Neural cell (in vitro differentiated cells): ENCODE data around the gene SNRNP70.

Experiments used
- EP300 ChIP-seq: fragments of 450-650 bp; conservative IDR thresholded peaks from 2 replicates; pipeline ENCODE4 v1.6.1; 2014; ENCODE audit warnings: antibody characterized with exemption, mild to moderate bottlenecking, moderate library complexity; ENCODE audit not compliant: poor library complexity, severe bottlenecking
- POLR2AphosphoS5 ChIP-seq: IDR thresholded peaks from 2 replicates; pipeline ENCODE4 v1.6.1; 2012
- TF ChIP-seq, protein P1 (sequence below): fragments of 450-650 bp; IDR thresholded peaks from 2 replicates; pipeline ENCODE4 v1.5.1; 2014; ENCODE audit warnings: antibody characterized with exemption, mild to moderate bottlenecking, moderate library complexity; ENCODE audit not compliant: poor library complexity, severe bottlenecking
- TF ChIP-seq, protein P2 (sequence below): IDR thresholded peaks from 2 replicates; pipeline ENCODE4 v1.6.1; 2012; ENCODE audit warnings: borderline replicate concordance

DNA sequence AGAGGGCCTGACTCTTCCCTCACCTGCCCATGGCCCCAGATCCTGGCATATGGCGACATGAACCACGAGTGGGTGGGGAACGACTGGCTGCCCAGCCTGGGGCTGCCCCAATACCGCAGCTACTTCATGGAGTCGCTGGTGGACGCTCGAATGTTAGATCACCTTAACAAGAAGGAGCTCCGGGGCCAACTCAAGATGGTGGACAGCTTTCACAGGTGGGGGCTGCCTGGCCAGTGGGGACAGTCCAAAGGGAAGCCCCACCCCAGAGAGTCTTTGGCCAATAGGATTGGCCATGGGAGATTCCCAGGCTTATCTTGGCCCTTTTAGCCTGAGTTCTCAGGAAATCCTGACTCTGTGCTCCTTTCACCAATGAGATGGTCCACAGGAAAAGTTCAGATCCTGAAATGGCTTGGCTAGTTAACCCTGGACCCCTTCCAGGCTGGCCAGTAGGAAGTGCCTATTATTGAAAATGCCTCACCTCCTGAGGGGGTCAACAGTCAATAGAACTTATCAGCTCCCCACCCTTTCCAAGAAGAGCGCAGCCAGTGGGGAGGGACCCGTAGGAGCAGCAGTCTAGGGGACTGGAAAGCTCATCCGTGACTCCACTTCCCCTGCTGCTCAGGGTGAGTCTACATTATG lies 62.9 kb downstream of the SNRNP70 start:
- TF ChIP-seq POLR2AphosphoS5 = no peak
- TF ChIP-seq, protein P1, sequence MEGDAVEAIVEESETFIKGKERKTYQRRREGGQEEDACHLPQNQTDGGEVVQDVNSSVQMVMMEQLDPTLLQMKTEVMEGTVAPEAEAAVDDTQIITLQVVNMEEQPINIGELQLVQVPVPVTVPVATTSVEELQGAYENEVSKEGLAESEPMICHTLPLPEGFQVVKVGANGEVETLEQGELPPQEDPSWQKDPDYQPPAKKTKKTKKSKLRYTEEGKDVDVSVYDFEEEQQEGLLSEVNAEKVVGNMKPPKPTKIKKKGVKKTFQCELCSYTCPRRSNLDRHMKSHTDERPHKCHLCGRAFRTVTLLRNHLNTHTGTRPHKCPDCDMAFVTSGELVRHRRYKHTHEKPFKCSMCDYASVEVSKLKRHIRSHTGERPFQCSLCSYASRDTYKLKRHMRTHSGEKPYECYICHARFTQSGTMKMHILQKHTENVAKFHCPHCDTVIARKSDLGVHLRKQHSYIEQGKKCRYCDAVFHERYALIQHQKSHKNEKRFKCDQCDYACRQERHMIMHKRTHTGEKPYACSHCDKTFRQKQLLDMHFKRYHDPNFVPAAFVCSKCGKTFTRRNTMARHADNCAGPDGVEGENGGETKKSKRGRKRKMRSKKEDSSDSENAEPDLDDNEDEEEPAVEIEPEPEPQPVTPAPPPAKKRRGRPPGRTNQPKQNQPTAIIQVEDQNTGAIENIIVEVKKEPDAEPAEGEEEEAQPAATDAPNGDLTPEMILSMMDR = no peak
- TF ChIP-seq, protein P2, sequence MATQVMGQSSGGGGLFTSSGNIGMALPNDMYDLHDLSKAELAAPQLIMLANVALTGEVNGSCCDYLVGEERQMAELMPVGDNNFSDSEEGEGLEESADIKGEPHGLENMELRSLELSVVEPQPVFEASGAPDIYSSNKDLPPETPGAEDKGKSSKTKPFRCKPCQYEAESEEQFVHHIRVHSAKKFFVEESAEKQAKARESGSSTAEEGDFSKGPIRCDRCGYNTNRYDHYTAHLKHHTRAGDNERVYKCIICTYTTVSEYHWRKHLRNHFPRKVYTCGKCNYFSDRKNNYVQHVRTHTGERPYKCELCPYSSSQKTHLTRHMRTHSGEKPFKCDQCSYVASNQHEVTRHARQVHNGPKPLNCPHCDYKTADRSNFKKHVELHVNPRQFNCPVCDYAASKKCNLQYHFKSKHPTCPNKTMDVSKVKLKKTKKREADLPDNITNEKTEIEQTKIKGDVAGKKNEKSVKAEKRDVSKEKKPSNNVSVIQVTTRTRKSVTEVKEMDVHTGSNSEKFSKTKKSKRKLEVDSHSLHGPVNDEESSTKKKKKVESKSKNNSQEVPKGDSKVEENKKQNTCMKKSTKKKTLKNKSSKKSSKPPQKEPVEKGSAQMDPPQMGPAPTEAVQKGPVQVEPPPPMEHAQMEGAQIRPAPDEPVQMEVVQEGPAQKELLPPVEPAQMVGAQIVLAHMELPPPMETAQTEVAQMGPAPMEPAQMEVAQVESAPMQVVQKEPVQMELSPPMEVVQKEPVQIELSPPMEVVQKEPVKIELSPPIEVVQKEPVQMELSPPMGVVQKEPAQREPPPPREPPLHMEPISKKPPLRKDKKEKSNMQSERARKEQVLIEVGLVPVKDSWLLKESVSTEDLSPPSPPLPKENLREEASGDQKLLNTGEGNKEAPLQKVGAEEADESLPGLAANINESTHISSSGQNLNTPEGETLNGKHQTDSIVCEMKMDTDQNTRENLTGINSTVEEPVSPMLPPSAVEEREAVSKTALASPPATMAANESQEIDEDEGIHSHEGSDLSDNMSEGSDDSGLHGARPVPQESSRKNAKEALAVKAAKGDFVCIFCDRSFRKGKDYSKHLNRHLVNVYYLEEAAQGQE = no peak
- TF ChIP-seq EP300 = no peak
